Lung (tissue), 12 donors: ENCODE results near the gene C22orf39. TPM values are rescaled to one million over a fixed set of nuclear protein-coding genes. Genes with fewer than 3 reads are reported as not detected.
A peak's percentile ranks its signal among the peaks of the same experiment; 100 is the strongest.

ENCODE experiments used
- ATAC-seq: fragments of 200-7000 bp; cut with Tn5 transposase; one replicate; pipeline ENCODE4 v1.9.1; 2020; ENCODE audit warnings: moderate number of reproducible peaks; ENCODE audit not compliant: insufficient read depth, low FRiP score
- DNase-seq, 3 donors: peaks; one replicate each; pipeline ENCODE4 v3.0.0-alpha.2; 2013 to 2017
- H3K27ac ChIP-seq, 2 donors: one replicate each; pipeline ENCODE4 v1.5.1; 2013; ENCODE audit warnings: mild to moderate bottlenecking in 2 of 2, moderate library complexity in 2 of 2, control low read depth in 1 of 2, inconsistent platforms in 1 of 2, low read depth in 1 of 2, low read length in 1 of 2
- H3K27me3 ChIP-seq, 3 donors: one replicate each; pipeline ENCODE4 v1.5.1; 2013; ENCODE audit warnings: low read length in 2 of 3; ENCODE audit not compliant: control insufficient read depth in 3 of 3, insufficient read depth in 3 of 3
- H3K36me3 ChIP-seq, 4 donors: one replicate each; pipeline ENCODE4 v1.5.1; 2013; ENCODE audit warnings: low read length in 4 of 4, mild to moderate bottlenecking in 1 of 4, moderate library complexity in 1 of 4; ENCODE audit not compliant: control insufficient read depth in 4 of 4, insufficient read depth in 4 of 4
- H3K4me1 ChIP-seq, 5 donors: one replicate each; pipeline ENCODE4 v1.5.1; 2013; ENCODE audit warnings: low read length in 5 of 5, mild to moderate bottlenecking in 2 of 5, moderate library complexity in 1 of 5; ENCODE audit not compliant: control insufficient read depth in 5 of 5, insufficient read depth in 5 of 5
- H3K4me3 ChIP-seq: one replicate; pipeline ENCODE4 v1.5.1; 2013; ENCODE audit warnings: mild to moderate bottlenecking, control low read depth, moderate library complexity
- H3K9ac ChIP-seq, 2 donors: one replicate each; pipeline ENCODE4 v1.5.1; 2013; ENCODE audit warnings: low read length in 2 of 2, control low read depth in 1 of 2; ENCODE audit not compliant: insufficient read depth in 1 of 2
- H3K9me3 ChIP-seq, 4 donors: one replicate each; pipeline ENCODE4 v1.5.1; 2013; ENCODE audit warnings: low read length in 3 of 4, mild to moderate bottlenecking in 1 of 4, moderate library complexity in 1 of 4; ENCODE audit not compliant: control insufficient read depth in 4 of 4, insufficient read depth in 3 of 4
- WGBS, 2 donors: extraction: QIAGEN DNeasy Blood & Tissue Kit; methylation state at CpG; one replicate each; pipeline ENCODE4 v1.1.7; 2013; 5-methylcytosine and 5-hydroxymethylcytosine counted together
- polyA plus RNA-seq, 2 donors: library from polyadenylated mRNA; stranded (reverse); fragments of 200-250 nt; gene quantifications; one replicate each; pipeline ENCODE4 v1.2.1, GENCODE V29; 2013
- total RNA-seq, 2 donors: library from RNA; depleted of rRNA in 1 of 2; stranded (reverse); fragments of >200 nt in 1 of 2; gene quantifications; one replicate each; pipeline ENCODE4 v1.2.1, GENCODE V29; 2014 to 2021
- TF ChIP-seq, protein P1 (sequence below): IDR thresholded peaks from 2 replicates; pipeline ENCODE4 v1.5.1; 2012; ENCODE audit warnings: mild to moderate bottlenecking; ENCODE audit errors: control extremely low read depth, extremely low read depth
- donor health status: control.
- donor health status: control.
- donor health status: Bipolar disorder and iron deficiency.
- donor health status: healthy.
- donor health status: DM: yes; HTN: yes; CAD: no.

Gene C22orf39
- total and polyA plus RNA-seq, 4 donors = 24.2 to 39.9 (median 28.6) TPM

DNA sequence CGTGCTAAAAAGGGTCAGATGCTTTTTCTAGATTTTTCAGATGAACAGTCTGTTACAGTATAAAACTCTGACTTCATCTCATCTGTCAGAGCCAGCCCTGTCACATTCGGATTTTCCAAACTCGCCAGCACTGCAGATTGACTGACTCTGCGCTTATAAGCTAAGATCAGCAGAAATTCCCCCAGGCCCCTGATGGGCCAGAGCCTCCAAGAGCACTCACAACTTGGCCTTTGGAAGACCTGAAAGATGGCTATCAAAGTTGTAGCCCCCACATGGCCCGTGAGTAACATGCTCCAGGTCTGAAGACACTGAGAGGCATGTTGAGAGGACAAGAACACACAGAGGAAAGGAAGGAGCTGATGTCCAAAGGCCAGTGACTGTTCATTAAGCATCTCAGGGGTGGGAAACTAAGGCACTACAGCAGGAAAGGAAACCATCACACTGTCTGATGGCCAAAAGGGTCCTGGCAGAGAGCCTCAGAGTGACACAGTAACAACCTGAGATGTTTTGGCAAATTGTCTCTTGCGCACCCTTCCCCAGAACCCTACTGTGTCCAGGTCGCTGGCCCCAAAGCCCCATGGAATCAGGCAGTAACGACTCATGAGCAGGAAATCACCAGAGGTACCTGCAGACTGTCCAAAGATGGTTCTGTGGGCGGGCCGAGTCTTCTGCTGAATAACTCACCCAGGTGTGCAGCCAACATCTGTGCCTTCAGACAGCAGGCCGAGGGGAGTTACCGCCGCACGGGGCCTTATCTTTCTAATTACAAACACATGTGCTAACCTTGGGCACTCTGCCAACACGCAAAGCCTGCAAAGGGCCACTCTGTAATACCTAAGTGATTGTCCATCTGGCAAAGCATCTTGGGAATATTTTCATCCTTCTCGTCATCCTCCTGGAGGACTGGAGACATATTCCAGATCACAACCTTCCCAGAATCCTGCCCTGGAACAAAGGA is 39.6 kb downstream of the C22orf39 start:
- H3K36me3 ChIP-seq = peaks cover 4 to 34% (median 10%) of the 10 kb centered on the region in 4 donors
- DNase-seq = peak in 1 of 3 donors; percentile 15
- no peaks in the 10 kb centered on the region for H3K9me3 ChIP-seq
- no peak for ATAC-seq
- H3K27ac ChIP-seq = peak overlapping the region in 1 of 2 donors; percentile 13
- no peaks in the 10 kb centered on the region for H3K27me3 ChIP-seq
- no peak overlapping the region for H3K4me3 ChIP-seq
- TF ChIP-seq, protein P1, sequence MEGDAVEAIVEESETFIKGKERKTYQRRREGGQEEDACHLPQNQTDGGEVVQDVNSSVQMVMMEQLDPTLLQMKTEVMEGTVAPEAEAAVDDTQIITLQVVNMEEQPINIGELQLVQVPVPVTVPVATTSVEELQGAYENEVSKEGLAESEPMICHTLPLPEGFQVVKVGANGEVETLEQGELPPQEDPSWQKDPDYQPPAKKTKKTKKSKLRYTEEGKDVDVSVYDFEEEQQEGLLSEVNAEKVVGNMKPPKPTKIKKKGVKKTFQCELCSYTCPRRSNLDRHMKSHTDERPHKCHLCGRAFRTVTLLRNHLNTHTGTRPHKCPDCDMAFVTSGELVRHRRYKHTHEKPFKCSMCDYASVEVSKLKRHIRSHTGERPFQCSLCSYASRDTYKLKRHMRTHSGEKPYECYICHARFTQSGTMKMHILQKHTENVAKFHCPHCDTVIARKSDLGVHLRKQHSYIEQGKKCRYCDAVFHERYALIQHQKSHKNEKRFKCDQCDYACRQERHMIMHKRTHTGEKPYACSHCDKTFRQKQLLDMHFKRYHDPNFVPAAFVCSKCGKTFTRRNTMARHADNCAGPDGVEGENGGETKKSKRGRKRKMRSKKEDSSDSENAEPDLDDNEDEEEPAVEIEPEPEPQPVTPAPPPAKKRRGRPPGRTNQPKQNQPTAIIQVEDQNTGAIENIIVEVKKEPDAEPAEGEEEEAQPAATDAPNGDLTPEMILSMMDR = no peak
- H3K4me1 ChIP-seq = peaks cover 0 to 12% (median 0%) of the 10 kb centered on the region in 5 donors
- H3K9ac ChIP-seq = no peak overlapping the region
- 84 to 85% methylated on average over 16 of the region's 16 CpGs for WGBS, 2 donors

DNA sequence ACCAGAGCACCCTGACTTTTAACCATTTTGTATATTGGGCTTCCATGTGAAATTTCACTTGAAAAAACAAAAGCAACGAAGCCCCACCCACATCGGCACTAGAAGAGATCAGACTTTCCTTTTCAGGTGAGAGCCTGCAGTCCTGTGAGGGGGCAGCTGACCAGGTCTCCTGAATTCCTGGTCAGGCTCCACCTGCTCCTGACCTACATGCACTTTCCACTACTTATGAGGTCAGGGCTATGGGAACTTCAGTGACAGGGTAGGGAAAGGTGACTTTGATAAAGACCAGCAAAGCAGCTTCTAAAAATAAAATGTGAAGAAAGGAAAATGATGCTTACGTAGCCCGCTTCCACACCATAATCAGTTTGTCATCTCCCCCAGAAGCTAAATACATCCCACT is 40.7 kb downstream of the C22orf39 start:
- no peak overlapping the region for H3K4me3 ChIP-seq
- peak overlapping the region in 1 of 2 donors; percentile 70 for H3K27ac ChIP-seq
- 93 to 98% methylated on average over 4 of the region's 4 CpGs for WGBS, 2 donors
- no peaks in the 10 kb centered on the region for H3K9me3 ChIP-seq
- no peak overlapping the region for H3K9ac ChIP-seq
- no peak for DNase-seq
- TF ChIP-seq, protein P1 = no peak
- ATAC-seq = no peak
- H3K4me1 ChIP-seq = peaks cover 0 to 12% (median 0%) of the 10 kb centered on the region in 5 donors
- H3K36me3 ChIP-seq = peaks cover 4 to 35% (median 10%) of the 10 kb centered on the region in 4 donors
- no peaks in the 10 kb centered on the region for H3K27me3 ChIP-seq

DNA sequence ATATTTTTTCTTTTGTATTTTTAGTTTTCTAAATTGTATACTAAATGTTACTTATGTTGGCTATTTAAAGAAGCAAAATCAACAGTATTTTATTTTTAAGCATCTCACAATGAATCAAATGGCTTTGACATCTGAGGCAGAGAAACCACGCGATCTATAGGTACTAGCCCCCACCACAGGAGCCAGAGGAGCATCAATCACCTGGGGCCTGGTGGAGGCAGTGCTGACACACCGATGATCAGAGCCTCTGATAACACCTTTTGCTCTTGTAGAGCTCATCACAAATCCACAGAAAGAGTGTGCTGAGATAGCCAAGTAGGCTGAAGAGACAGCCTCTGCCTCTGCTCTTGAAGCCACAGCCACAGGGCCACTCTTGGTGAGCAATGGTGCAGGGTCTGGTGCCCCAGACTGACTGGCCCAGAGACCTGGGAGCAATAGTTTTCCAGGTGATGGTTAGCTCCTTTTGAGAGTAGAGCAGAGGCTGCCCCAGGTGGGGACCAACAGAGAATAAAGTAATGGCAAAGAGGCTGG is 41.2 kb downstream of the C22orf39 start:
- TF ChIP-seq, protein P1 = no peak
- Histone ChIP-seq H3K4me3 (no peak overlapping the region), H3K27ac (peak overlapping the region in 1 of 2 donors; percentile 70), H3K4me1 (peaks cover 0 to 9% (median 0%) of the 10 kb centered on the region in 5 donors), H3K9me3 (no peaks in the 10 kb centered on the region), H3K9ac (no peak overlapping the region), H3K27me3 (no peaks in the 10 kb centered on the region), H3K36me3 (peaks cover 4 to 39% (median 10%) of the 10 kb centered on the region in 4 donors)
- WGBS, 2 donors = 83 to 84% methylated on average over 3 of the region's 3 CpGs
- DNase-seq (no peak), ATAC-seq (no peak)
